HG03103 (cell line): ENCODE results near the gene OSBPL7.
"Not testable (repeated sequence)": the region's sequence is repeated elsewhere in the genome, so short reads cannot be mapped to it uniquely, and the experiment has no call there.

Source experiments
- ATAC-seq: cut with Tn5 transposase; IDR thresholded peaks from one replicate; pipeline ENCODE4 v1.9.1; 2021; ENCODE audit warnings: low read depth; ENCODE audit not compliant: unreplicated experiment

OSBPL7 gene

GRCh38 chr17:47776330-47777197, 45.0 kb downstream of the OSBPL7 start:
- ATAC-seq = no peak

- no peak for ATAC-seq
These were observed 46.5 kb downstream of the OSBPL7 start for GRCh38 chr17:47774987-47775580.

- no peak for ATAC-seq
These were observed 47.3 kb downstream of the OSBPL7 start for GRCh38 chr17:47774331-47774730.

- not testable (repeated sequence) for ATAC-seq
These were observed 47.9 kb downstream of the OSBPL7 start for GRCh38 chr17:47773649-47774048.

GRCh38 chr17:47763913-47764582, 57.5 kb downstream of the OSBPL7 start:
- ATAC-seq = no peak

- no peak for ATAC-seq
These were observed 58.9 kb downstream of the OSBPL7 start for GRCh38 chr17:47762728-47763127.

GRCh38 chr17:47760409-47761140, 61.0 kb downstream of the OSBPL7 start:
- no peak for ATAC-seq

GRCh38 chr17:47757386-47757785, 64.2 kb downstream of the OSBPL7 start:
- ATAC-seq = no peak
